ENCODE data around the gene CCDC60.
"Not testable (repeated sequence)": the region's sequence is repeated elsewhere in the genome, so short reads cannot be mapped to it uniquely, and the experiment has no call there.

Gene CCDC60

GRCh38 chr12:119328111-119328510, 6.4 kb upstream of the CCDC60 start:
- no peak for DNase-seq

- no peak for DNase-seq
Observed at GRCh38 chr12:119338593-119339363, 4.2 kb downstream of the CCDC60 start.

GRCh38 chr12:119340578-119340977, 6.0 kb downstream of the CCDC60 start:
- DNase-seq = peak in 2 of 58 donors; percentile 1 to 10

GRCh38 chr12:119341020-119341419, 6.5 kb downstream of the CCDC60 start:
- no peak for DNase-seq

- DNase-seq = no peak
Observed at GRCh38 chr12:119341988-119342387, 7.5 kb downstream of the CCDC60 start.

GRCh38 chr12:119343130-119343529, 8.6 kb downstream of the CCDC60 start:
- peak in 3 of 58 donors; percentile 2 to 19 (median 6) for DNase-seq

- DNase-seq = no peak
Observed at GRCh38 chr12:119354172-119354571, 19.6 kb downstream of the CCDC60 start.

- not testable (repeated sequence) for DNase-seq
Observed at GRCh38 chr12:119360366-119360765, 25.8 kb downstream of the CCDC60 start.

- no peak for DNase-seq
Observed at GRCh38 chr12:119363037-119363436, 28.5 kb downstream of the CCDC60 start.

GRCh38 chr12:119363490-119363889, 29.0 kb downstream of the CCDC60 start:
- DNase-seq = no peak

- no peak for DNase-seq
Observed at GRCh38 chr12:119365451-119365850, 30.9 kb downstream of the CCDC60 start.

- DNase-seq = no peak
Observed at GRCh38 chr12:119366007-119366406, 31.5 kb downstream of the CCDC60 start.

GRCh38 chr12:119369161-119369560, 34.6 kb downstream of the CCDC60 start:
- DNase-seq = no peak

- DNase-seq = no peak
Observed at GRCh38 chr12:119369907-119370546, 35.5 kb downstream of the CCDC60 start.

GRCh38 chr12:119372540-119372939, 38.0 kb downstream of the CCDC60 start:
- DNase-seq = no peak

- DNase-seq = no peak
Observed at GRCh38 chr12:119373001-119373400, 38.5 kb downstream of the CCDC60 start.

- DNase-seq = no peak
Observed at GRCh38 chr12:119373666-119374065, 39.1 kb downstream of the CCDC60 start.

- DNase-seq = no peak
Observed at GRCh38 chr12:119374635-119375034, 40.1 kb downstream of the CCDC60 start.

GRCh38 chr12:119375075-119375882, 40.8 kb downstream of the CCDC60 start:
- peak in 19 of 58 donors; percentile 3 to 59 (median 13) for DNase-seq

GRCh38 chr12:119375883-119376190, 41.3 kb downstream of the CCDC60 start:
- DNase-seq = no peak

- DNase-seq = no peak
Observed at GRCh38 chr12:119378903-119379302, 44.4 kb downstream of the CCDC60 start.

All from anterior cingulate cortex (tissue), 58 donors.